Measurements from ENCODE around the gene SHOX.

SHOX gene

DNA sequence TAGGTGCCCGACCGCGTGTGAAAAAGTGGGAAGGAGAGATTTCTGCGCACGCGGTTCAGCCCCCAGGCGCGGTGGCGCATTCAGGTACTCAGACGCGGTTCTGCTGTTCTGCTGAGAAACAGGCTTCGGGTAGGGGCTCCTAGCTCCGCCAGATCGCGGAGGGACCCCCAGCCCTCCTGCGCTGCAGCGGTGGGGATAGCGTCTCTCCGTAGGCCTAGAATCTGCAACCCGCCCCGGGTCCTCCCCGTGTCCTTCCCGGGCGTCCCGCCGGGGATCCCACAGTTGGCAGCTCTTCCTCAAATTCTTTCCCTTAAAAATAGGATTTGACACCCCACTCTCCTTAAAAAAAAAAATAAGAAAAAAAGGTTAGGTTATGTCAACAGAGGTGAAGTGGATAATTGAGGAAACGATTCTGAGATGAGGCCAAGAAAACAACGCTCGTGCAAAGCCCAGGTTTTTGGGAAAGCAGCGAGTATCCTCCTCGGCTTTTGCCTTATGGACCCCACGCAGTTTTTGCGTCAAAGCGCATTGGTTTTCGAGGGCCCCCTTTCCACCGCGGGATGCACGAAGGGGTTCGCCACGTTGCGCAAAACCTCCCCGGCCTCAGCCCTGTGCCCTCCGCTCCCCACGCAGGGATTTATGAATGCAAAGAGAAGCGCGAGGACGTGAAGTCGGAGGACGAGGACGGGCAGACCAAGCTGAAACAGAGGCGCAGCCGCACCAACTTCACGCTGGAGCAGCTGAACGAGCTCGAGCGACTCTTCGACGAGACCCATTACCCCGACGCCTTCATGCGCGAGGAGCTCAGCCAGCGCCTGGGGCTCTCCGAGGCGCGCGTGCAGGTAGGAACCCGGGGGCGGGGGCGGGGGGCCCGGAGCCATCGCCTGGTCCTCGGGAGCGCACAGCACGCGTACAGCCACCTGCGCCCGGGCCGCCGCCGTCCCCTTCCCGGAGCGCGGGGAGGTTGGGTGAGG, 3.7 kb downstream of the SHOX start:
- peak in 1 of 2 donors; percentile 14 for DNase-seq (ENCODE audit: low read depth in 2 of 2)
- H3K4me3 ChIP-seq (replicated peaks in 1 of 2; ENCODE audit: low read depth in 2 of 2, low read length in 2 of 2) = no peak overlapping the region
- TF ChIP-seq, protein P1, sequence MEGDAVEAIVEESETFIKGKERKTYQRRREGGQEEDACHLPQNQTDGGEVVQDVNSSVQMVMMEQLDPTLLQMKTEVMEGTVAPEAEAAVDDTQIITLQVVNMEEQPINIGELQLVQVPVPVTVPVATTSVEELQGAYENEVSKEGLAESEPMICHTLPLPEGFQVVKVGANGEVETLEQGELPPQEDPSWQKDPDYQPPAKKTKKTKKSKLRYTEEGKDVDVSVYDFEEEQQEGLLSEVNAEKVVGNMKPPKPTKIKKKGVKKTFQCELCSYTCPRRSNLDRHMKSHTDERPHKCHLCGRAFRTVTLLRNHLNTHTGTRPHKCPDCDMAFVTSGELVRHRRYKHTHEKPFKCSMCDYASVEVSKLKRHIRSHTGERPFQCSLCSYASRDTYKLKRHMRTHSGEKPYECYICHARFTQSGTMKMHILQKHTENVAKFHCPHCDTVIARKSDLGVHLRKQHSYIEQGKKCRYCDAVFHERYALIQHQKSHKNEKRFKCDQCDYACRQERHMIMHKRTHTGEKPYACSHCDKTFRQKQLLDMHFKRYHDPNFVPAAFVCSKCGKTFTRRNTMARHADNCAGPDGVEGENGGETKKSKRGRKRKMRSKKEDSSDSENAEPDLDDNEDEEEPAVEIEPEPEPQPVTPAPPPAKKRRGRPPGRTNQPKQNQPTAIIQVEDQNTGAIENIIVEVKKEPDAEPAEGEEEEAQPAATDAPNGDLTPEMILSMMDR (IDR thresholded peaks at IDR 0.05; ENCODE audit: low read depth, low read length) = no peak

DNA sequence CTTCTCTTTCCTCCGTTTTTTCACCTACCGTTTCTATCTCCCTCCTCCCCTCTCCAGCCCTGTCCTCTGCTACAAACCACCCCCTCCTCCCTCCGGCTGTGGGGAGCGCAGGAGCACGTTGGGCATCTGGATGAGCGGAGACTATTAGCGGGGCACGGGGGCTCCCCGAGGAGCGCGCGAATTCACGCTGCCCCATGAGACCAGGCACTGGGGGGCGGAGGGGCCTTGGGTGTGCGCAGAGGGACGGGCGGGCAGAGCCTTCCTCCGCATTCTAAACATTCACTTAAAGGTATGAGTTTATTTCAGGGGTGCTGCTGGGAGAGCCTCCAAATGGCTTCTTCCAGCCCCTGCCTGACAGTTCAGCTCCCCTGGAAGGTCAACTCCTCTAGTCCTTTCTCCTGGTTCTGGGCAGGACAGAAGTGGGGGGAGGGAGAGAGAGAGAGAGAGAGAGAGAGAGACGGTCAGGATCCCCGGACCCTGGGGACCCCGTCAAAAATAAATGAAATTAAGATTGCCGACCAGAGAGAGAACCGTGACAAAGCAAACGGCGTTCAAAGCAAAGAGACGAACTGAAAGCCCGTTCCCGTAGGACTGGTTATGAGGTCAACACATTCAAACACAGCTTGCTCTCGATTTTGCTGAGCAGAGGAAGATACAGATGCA, 5.0 kb downstream of the SHOX start:
- no peak overlapping the region for H3K4me3 ChIP-seq (replicated peaks in 1 of 2; ENCODE audit: low read depth in 2 of 2, low read length in 2 of 2)
- DNase-seq (ENCODE audit: low read depth in 2 of 2) = no peak
- TF ChIP-seq, protein P1 (IDR thresholded peaks at IDR 0.05; ENCODE audit: low read depth, low read length) = no peak

DNA sequence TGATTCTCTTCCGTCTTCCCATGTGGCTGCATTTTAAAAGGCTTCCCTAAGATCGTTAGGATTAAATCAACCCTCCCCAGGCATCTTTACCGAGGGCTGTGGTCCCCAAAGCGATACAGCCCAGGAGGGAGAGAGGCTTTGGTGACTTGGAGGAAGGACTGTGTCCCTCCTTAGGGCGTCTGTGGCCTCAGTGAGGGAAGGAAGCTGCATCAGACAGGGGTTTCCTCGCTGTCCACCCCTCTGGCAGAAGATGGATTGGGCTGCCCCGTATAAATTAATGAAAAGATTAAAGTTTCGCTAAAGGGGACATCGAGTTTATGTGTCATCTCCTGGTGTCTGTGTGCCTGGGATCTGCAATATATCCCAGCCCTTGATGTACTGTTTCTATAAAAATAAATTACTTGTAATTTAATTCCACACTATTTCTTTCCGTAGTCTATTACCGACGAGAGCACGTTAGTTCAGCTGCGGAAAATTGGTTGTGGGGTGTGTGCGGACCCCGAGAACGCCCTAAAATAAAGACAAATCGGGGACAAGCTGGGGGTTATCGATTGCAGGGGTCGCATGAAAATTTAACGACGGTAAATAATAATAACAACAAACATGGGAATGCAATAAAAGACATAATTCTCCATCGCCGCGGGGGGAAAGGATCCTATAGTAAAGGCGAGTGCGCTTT, 6.5 kb downstream of the SHOX start:
- no peak for DNase-seq (ENCODE audit: low read depth in 2 of 2)
- H3K4me3 ChIP-seq (replicated peaks in 1 of 2; ENCODE audit: low read depth in 2 of 2, low read length in 2 of 2) = no peak overlapping the region
- TF ChIP-seq, protein P1 (IDR thresholded peaks at IDR 0.05; ENCODE audit: low read depth, low read length) = no peak

DNA sequence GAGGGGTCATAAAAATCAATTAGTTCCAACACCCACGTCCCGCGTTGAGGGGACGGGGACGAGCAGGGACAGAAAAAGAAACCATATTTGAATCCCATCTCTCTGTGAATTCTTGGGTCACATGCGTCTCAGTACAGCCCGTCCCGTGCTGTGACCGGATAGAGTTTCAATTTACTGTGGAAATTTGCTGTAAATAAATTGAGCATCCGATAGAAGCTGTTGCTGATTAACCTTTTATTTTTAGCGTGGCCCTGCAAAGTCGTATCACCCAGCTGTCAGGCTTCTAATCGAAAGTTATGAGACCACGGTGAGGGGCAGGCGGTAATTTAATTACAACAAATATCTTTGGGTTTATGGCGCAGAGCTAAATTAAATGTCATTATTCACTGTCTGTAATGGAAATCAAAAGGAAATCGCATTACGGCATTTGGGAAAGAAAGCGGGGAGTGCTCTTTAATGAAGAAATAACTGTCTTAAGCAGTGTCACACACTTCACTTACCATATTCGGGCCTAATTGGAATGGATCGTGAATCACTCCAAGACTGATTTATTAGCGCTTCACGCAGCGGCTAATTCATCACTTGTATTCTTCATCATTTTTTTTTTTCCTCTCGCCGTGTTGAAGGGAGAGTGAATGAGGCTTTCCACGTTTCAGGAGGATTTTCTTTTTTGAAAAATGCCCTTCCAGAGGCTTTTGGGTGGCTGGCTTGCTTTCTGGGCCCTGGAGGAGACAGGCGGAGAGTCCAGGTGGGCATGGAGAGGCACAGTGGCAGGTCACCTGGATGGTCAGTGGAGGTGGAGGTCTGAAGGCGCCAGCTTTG, 7.3 kb downstream of the SHOX start:
- TF ChIP-seq, protein P1 (IDR thresholded peaks at IDR 0.05; ENCODE audit: low read depth, low read length) = no peak
- DNase-seq (ENCODE audit: low read depth in 2 of 2) = peak in 1 of 2 donors; percentile 5
- H3K4me3 ChIP-seq (replicated peaks in 1 of 2; ENCODE audit: low read depth in 2 of 2, low read length in 2 of 2) = no peak overlapping the region

DNA sequence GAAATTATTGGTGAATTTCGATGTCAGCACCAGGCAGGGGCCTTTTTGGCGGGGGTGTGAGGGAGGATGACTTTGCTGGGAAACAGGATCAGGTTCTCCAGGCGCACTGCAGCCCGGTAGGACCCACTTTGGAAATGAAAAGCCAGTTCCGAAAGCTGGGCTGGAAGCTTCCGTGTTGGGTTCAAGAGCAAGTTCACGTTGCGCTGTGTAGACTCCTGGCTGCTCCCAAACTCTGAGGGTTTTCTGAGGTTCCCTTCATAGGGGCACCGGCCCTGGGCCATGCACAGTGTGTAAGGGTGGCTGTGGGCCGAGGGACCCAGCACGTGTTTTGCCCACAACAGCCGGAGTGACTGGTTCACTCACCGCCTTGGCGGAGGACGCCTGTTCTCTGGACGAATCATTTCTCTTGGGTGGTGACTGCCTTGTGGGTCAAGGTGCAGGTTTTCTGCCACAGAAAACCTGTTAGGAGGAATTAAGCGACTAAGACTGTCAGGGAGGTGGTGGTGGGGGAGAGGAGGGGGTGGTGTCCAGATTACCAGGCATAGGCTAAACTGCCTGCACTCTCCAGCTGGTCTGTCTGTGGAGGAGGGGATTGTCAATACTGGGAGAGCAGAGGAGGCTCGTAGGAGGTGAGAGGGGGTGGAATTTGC, 8.0 kb downstream of the SHOX start:
- H3K4me3 ChIP-seq (replicated peaks in 1 of 2; ENCODE audit: low read depth in 2 of 2, low read length in 2 of 2) = no peak overlapping the region
- TF ChIP-seq, protein P1 (IDR thresholded peaks at IDR 0.05; ENCODE audit: low read depth, low read length) = no peak
- no peak for DNase-seq (ENCODE audit: low read depth in 2 of 2)

Measured in cardiac fibroblast (primary cell).